Osteocyte (in vitro differentiated cells): ENCODE measurements around the gene SNCB. TPM values are rescaled to one million over a fixed set of nuclear protein-coding genes. Genes with fewer than 3 reads are reported as not detected.

Experiments
- DNase-seq: peaks from one replicate; pipeline ENCODE4 v3.0.0; 2021; ENCODE audit warnings: mixed read lengths; ENCODE audit not compliant: unreplicated experiment; ENCODE audit errors: extremely low spot score
- H3K27ac Mint-ChIP-seq: one replicate; pipeline ENCODE4 v1.8.0; 2021; ENCODE audit warnings: mild to moderate bottlenecking, mixed read lengths; ENCODE audit not compliant: unreplicated experiment
- H3K27me3 Mint-ChIP-seq: one replicate; pipeline ENCODE4 v1.8.0; 2021; ENCODE audit warnings: mixed read lengths; ENCODE audit not compliant: unreplicated experiment
- H3K36me3 Mint-ChIP-seq: one replicate; pipeline ENCODE4 v1.8.0; 2021; ENCODE audit warnings: mixed read lengths; ENCODE audit not compliant: unreplicated experiment
- H3K4me1 Mint-ChIP-seq: one replicate; pipeline ENCODE4 v1.8.0; 2021; ENCODE audit warnings: mixed read lengths; ENCODE audit not compliant: unreplicated experiment
- H3K4me3 Mint-ChIP-seq: one replicate; pipeline ENCODE4 v1.8.0; 2021; ENCODE audit warnings: mild to moderate bottlenecking, moderate library complexity, mixed read lengths; ENCODE audit not compliant: unreplicated experiment
- H3K9me3 Mint-ChIP-seq: one replicate; pipeline ENCODE4 v1.8.0; 2021; ENCODE audit warnings: mixed read lengths; ENCODE audit not compliant: unreplicated experiment
- CTCF ChIP-seq: fragments of 200-600 bp; sonication (generic); IDR thresholded peaks from 2 replicates; pipeline ENCODE4 v1.5.0; 2021; ENCODE audit warnings: antibody characterized with exemption, mild to moderate bottlenecking, moderate library complexity
- total RNA-seq: library from RNA; stranded (reverse); gene quantifications from 2 replicates; pipeline ENCODE4 v1.2.1, GENCODE V29; 2021

SNCB gene
- total RNA-seq, 1 donor from 2014 or later, result not detected

GRCh38 chr5:176609724-176610434 is 20.5 kb downstream of the SNCB start, which contains the start of gene GPRIN1:
TSS of gene GPRIN1 (minus strand) at chr5:176610156. CDS start at chr5:176599834, 10,322 bp downstream.
- H3K9me3 Mint-ChIP-seq, result no peaks in the 10 kb centered on the region
- no peaks in the 10 kb centered on the region for H3K36me3 Mint-ChIP-seq
- H3K27me3 Mint-ChIP-seq, result no peaks in the 10 kb centered on the region
- no peak within 1 kb of the TSS for H3K27ac Mint-ChIP-seq
- H3K4me3 Mint-ChIP-seq, result peak within 1 kb of the TSS; percentile 82
- peak; percentile 50 for TF ChIP-seq CTCF
- peak; percentile 91 for DNase-seq
- peaks cover 10% of the 10 kb centered on the region for H3K4me1 Mint-ChIP-seq

GRCh38 chr5:176608937-176609723 is 21.2 kb downstream of the SNCB start:
- H3K27ac Mint-ChIP-seq, result no peak overlapping the region
- no peak for TF ChIP-seq CTCF
- no peaks in the 10 kb centered on the region for H3K9me3 Mint-ChIP-seq
- peak; percentile 81 for DNase-seq
- H3K27me3 Mint-ChIP-seq, result no peaks in the 10 kb centered on the region
- H3K36me3 Mint-ChIP-seq, result no peaks in the 10 kb centered on the region
- peaks cover 9% of the 10 kb centered on the region for H3K4me1 Mint-ChIP-seq
- peak overlapping the region; percentile 82 for H3K4me3 Mint-ChIP-seq

- Mint-ChIP-seq H3K27me3 (no peaks in the 10 kb centered on the region), H3K27ac (no peak overlapping the region), H3K4me1 (peaks cover 8% of the 10 kb centered on the region), H3K4me3 (peak overlapping the region; percentile 82), H3K9me3 (no peaks in the 10 kb centered on the region), H3K36me3 (no peaks in the 10 kb centered on the region)
- no peak for TF ChIP-seq CTCF
- no peak for DNase-seq
Measured at GRCh38 chr5:176608142-176608705, 22.1 kb downstream of the SNCB start.

GRCh38 chr5:176606875-176607274 is 23.5 kb downstream of the SNCB start:
- Mint-ChIP-seq H3K4me1 (peaks cover 8% of the 10 kb centered on the region), H3K4me3 (no peak overlapping the region)

More at GRCh38 chr5:176606875-176607274, 23.5 kb downstream of the SNCB start:
- Mint-ChIP-seq H3K9me3 (no peaks in the 10 kb centered on the region), H3K36me3 (no peaks in the 10 kb centered on the region), H3K27me3 (no peaks in the 10 kb centered on the region), H3K27ac (no peak overlapping the region)
- DNase-seq, result no peak
- no peak for TF ChIP-seq CTCF
